BLaER1 treated with 17β-estradiol and CSF1 and Interleukin-3, amounts not matched to agents 10 nM and 100 nM (cell line): ENCODE measurements around the gene IDH2.
A peak's percentile ranks its signal among the peaks of the same experiment; 100 is the strongest.

ENCODE experiments used
- H3K27ac ChIP-seq, 11 experiments: shearing (Covaris generic); formaldehyde crosslinking; 2 replicates each; pipeline ENCODE4 v1.8.1; 2022
- H3K27me3 ChIP-seq, 11 experiments: shearing (Covaris generic); formaldehyde crosslinking; 2 replicates each; pipeline ENCODE4 v1.8.1; 2022
- H3K36me3 ChIP-seq, 11 experiments: shearing (Covaris generic); formaldehyde crosslinking; 2 replicates each; pipeline ENCODE4 v1.8.1; 2022
- H3K4me1 ChIP-seq, 10 experiments: shearing (Covaris generic); formaldehyde crosslinking; 2 replicates each; pipeline ENCODE4 v1.8.1; 2022
- H3K4me2 ChIP-seq, 11 experiments: shearing (Covaris generic); formaldehyde crosslinking; 2 replicates each; pipeline ENCODE4 v1.8.1; 2022
- H3K4me3 ChIP-seq, 10 experiments: shearing (Covaris generic); formaldehyde crosslinking; 2 replicates each; pipeline ENCODE4 v1.8.1; 2022
- H3K9ac ChIP-seq, 11 experiments: shearing (Covaris generic); formaldehyde crosslinking; 2 replicates each; pipeline ENCODE4 v1.8.1; 2022
- H3K9me3 ChIP-seq, 11 experiments: shearing (Covaris generic); formaldehyde crosslinking; replicated peaks in 1 of 11; 2 replicates each; pipeline ENCODE4 v1.8.1; 2022
- H4K20me1 ChIP-seq, 11 experiments: shearing (Covaris generic); formaldehyde crosslinking; 2 replicates each; pipeline ENCODE4 v1.8.1; 2022
- Cebpa-rat ChIP-seq, 11 experiments: shearing (Covaris generic); IDR thresholded peaks; 2 replicates each; pipeline ENCODE4 v1.8.1; 2022

The IDH2 gene

DNA sequence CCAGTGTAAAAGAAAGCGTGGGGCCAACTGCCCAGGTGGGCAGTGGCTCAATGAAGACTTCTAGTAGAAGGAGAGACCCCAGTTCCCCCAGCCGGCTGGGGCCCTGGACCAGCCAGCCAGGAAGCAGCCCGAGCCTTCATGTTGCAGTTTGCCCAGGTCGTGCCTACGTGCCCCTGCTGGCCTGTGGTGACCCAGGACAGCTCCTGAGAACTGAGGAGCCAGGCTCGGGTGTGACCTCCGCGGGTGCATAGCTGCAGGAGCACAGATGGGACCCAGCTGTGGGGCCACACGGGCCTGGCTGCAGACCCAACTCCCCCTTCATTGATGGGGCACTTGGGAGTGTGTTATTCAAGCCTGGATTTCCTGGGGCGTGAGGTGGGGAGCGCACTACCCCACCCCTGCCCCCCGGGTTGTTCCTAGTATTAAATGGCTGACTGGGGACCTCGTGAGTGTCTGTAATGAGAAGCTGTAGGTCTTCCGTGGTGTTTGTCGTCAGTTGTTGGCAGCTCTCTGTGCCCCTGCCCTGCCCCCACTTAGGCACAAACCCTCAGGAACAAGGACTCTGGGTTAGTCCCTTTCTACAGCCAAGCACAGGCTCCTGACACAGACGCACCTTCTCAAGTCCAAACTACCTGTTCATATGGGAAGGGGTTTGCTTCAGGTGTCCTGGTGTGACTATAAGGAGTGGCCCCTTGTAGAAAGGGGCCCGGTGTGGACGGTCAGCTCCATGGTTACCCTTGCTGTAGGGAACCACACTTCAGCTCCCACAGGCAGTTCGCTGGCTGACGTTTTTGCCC is 39.1 kb downstream of the IDH2 start:
- H3K9ac ChIP-seq = peak overlapping the region; percentile 74 to 88 (median 79)
- H3K4me2 ChIP-seq = peak overlapping the region; percentile 82 to 99 (median 97)
- H3K36me3 ChIP-seq = peaks cover 10 to 17% (median 15%) of the 10 kb centered on the region in 11 experiments
- no peaks in the 10 kb centered on the region for H3K27me3 ChIP-seq
- no peaks in the 10 kb centered on the region for H4K20me1 ChIP-seq
- H3K27ac ChIP-seq = peak overlapping the region; percentile 84 to 96 (median 92)
- H3K9me3 ChIP-seq = no peaks in the 10 kb centered on the region
- no peak for TF ChIP-seq Cebpa-rat (IDR thresholded peaks at IDR 0.05)
- H3K4me1 ChIP-seq = peaks cover 78 to 97% (median 86%) of the 10 kb centered on the region in 10 experiments
- peak overlapping the region in 2 of 10 experiments; percentile 9 to 17; a peak in 2 of 20 replicates for H3K4me3 ChIP-seq

DNA sequence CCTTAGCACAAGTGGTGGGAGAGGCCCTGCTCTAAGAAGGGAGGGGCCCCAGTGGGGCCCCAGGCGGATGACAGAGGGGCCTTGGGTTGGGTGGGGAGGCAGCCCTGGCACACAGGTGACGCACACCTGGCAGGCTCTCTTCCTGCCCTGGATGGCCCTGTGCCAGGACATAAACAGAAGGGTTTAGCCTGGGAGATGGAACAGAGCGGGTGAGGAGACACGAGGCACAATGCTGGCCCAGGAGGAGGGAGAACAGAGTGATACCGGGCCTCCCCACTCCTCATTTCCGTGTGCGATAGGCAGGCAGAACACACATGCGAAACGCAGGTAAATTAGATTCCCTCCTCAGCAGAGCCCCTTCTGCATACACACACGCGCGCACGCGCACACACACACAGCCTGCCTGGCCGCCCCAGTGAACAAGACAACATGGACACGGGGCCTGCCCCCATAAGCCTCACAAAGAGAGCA is 39.8 kb downstream of the IDH2 start:
- Histone ChIP-seq H3K4me3 (no peak overlapping the region; a peak in 2 of 20 replicates), H4K20me1 (no peaks in the 10 kb centered on the region), H3K9ac (peak overlapping the region; percentile 74 to 88 (median 79)), H3K9me3 (no peaks in the 10 kb centered on the region), H3K27ac (peak overlapping the region; percentile 84 to 96 (median 92)), H3K4me2 (peak overlapping the region; percentile 82 to 99 (median 97)), H3K27me3 (no peaks in the 10 kb centered on the region), H3K4me1 (peaks cover 85 to 98% (median 92%) of the 10 kb centered on the region in 10 experiments), H3K36me3 (peaks cover 3 to 10% (median 9%) of the 10 kb centered on the region in 11 experiments; a peak in 21 of 22 replicates)
- TF ChIP-seq Cebpa-rat (IDR thresholded peaks at IDR 0.05) = no peak

DNA sequence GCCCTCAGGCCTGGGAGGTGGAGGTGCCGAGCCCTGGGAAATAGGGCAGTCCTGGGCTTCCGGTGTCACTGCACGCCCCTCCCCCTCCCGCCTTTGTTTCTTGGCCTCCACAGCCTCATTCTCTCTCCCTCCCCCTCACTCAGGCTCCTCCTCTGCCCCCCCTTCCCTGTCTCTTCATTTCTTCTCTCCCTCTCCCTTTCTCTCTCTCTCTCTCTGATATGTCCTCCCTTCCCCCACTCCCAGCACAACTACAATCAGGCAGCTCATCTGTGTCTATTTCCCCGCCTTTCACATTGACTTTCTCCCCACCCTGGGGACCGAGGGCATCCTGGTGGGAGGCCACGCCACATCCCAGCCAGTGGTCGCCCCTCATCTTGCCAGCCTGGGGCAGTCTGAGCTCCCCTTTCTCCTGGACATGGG is 40.2 kb downstream of the IDH2 start:
- Histone ChIP-seq H3K36me3 (peaks cover 0 to 5% (median 4%) of the 10 kb centered on the region in 11 experiments; a peak in 13 of 22 replicates), H3K27ac (peak overlapping the region; percentile 84 to 96 (median 92)), H3K9ac (peak overlapping the region; percentile 74 to 88 (median 79)), H4K20me1 (no peaks in the 10 kb centered on the region), H3K4me3 (peak overlapping the region in 1 of 10 experiments; percentile 22; a peak in 1 of 20 replicates), H3K27me3 (no peaks in the 10 kb centered on the region), H3K4me1 (peaks cover 90 to 99% (median 95%) of the 10 kb centered on the region in 10 experiments), H3K4me2 (peak overlapping the region; percentile 82 to 99 (median 97)), H3K9me3 (no peaks in the 10 kb centered on the region)
- TF ChIP-seq Cebpa-rat (IDR thresholded peaks at IDR 0.05) = no peak

DNA sequence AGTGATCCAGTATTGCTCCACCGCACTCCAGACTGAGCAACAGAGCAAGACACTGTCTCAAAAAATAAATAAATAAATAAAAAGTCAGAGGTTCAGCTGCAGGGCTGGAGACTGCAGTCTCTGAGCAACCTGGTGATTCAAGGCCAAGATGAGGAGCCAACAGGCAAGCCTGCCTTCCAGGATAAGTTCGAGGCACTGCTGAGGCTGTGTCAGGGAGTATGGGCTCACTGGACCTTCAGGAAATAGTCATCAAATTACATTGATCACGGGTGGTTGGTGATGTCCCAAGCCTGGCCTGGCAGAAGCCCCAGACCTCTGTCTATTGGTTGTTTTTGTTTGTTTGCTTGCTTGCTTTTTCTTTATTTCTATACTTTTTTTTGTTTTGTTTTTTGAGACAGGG is 41.5 kb downstream of the IDH2 start:
- H3K4me2 ChIP-seq = peak overlapping the region; percentile 82 to 99 (median 97)
- no peak for TF ChIP-seq Cebpa-rat (IDR thresholded peaks at IDR 0.05)
- peaks cover 91 to 99% (median 97%) of the 10 kb centered on the region in 10 experiments for H3K4me1 ChIP-seq
- no peaks in the 10 kb centered on the region for H4K20me1 ChIP-seq
- H3K9ac ChIP-seq = peak overlapping the region; percentile 74 to 88 (median 79); a peak in 20 of 22 replicates
- peaks cover 0 to 7% (median 0%) of the 10 kb centered on the region in 11 experiments; a peak in 2 of 22 replicates for H3K36me3 ChIP-seq
- no peaks in the 10 kb centered on the region for H3K9me3 ChIP-seq
- H3K27ac ChIP-seq = peak overlapping the region; percentile 84 to 96 (median 92)
- H3K27me3 ChIP-seq = no peaks in the 10 kb centered on the region
- no peak overlapping the region for H3K4me3 ChIP-seq

DNA sequence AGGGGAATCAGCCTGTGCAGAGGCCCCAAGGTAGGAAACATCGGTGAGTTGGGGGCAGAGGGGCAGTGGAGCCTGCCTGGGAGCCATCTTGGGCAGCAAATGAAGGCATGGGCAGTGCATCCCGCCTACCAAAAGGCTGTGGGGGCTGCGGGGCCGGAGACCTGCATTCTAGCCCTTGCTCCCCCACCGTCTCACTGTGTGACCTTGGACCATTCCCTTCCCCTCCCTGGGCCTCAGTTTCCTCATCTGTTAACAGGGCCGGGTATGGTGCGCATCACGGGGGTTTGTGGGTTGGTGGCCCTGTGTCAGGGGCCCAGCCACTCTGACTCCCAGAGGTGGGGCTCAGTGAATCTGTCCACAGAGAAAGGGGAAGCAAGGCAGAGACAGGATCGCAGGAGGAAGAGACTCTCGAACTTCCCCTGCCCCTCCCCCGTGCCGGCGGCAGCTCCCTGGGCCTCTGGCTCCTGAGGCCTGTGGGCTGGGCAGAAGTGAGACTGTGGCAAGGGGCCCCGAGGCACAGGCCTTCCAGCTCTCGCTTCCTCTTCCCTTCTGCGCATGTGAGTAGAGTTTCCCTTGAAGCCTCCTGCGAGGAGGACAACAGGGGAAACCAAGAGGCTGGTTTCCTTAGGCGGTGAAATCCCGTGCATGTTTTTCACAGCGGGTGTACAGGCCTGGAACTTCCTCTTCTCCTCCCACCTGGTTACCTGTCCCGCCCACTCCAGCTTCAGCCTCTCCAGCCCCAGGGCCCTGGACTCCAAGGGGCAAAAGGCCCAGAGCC is 42.9 kb downstream of the IDH2 start:
- H3K27ac ChIP-seq = peak overlapping the region; percentile 84 to 96 (median 92)

DNA sequence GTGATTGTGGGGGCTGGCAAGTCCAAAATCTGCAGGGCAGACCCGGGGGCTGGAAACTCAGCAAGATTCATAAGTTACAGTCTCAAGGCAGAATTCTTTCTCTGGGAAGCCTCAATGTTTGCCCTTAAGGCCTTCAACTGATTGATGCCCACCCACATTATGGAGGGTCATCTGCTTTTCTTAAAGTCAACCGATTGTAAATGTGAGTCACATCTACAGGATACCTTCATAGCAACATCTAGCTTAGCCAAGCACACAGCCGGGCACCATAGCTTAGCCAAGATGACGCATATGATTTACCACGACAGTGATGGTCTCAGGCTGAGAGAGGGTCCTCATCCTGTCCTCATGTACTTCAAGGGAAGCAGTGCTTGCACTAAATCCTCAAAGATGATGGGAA is 43.5 kb downstream of the IDH2 start:
- H3K9ac ChIP-seq = peak overlapping the region; percentile 72 to 81 (median 76)
- H3K27me3 ChIP-seq = no peaks in the 10 kb centered on the region
- no peak for TF ChIP-seq Cebpa-rat (IDR thresholded peaks at IDR 0.05)
- H3K27ac ChIP-seq = peak overlapping the region; percentile 84 to 95 (median 90)
- H3K4me2 ChIP-seq = peak overlapping the region; percentile 86 to 99 (median 94)
- H3K9me3 ChIP-seq = no peaks in the 10 kb centered on the region
- H3K4me1 ChIP-seq = peaks cover 78 to 98% (median 93%) of the 10 kb centered on the region in 10 experiments
- H4K20me1 ChIP-seq = peaks cover 0 to 4% (median 0%) of the 10 kb centered on the region in 11 experiments; a peak in 2 of 22 replicates
- peaks cover 0 to 14% (median 0%) of the 10 kb centered on the region in 11 experiments; a peak in 5 of 22 replicates for H3K36me3 ChIP-seq
- H3K4me3 ChIP-seq = peak overlapping the region in 3 of 10 experiments; percentile 9 to 46 (median 34); a peak in 1 of 20 replicates

More for the DNA sequence above, 42.9 kb downstream of the IDH2 start:
- H3K4me2 ChIP-seq = peak overlapping the region; percentile 88 to 99 (median 97)
- no peak for TF ChIP-seq Cebpa-rat (IDR thresholded peaks at IDR 0.05)
- peaks cover 0 to under 1% (median 0%) of the 10 kb centered on the region in 11 experiments; a peak in 2 of 22 replicates for H4K20me1 ChIP-seq
- peaks cover 0 to 14% (median 0%) of the 10 kb centered on the region in 11 experiments; a peak in 4 of 22 replicates for H3K36me3 ChIP-seq
- peak overlapping the region in 3 of 10 experiments; percentile 9 to 46 (median 34); a peak in 1 of 20 replicates for H3K4me3 ChIP-seq
- H3K9me3 ChIP-seq = no peaks in the 10 kb centered on the region
- peak overlapping the region; percentile 72 to 85 (median 79) for H3K9ac ChIP-seq
- H3K27me3 ChIP-seq = no peaks in the 10 kb centered on the region
- H3K4me1 ChIP-seq = peaks cover 82 to 97% (median 93%) of the 10 kb centered on the region in 10 experiments

DNA sequence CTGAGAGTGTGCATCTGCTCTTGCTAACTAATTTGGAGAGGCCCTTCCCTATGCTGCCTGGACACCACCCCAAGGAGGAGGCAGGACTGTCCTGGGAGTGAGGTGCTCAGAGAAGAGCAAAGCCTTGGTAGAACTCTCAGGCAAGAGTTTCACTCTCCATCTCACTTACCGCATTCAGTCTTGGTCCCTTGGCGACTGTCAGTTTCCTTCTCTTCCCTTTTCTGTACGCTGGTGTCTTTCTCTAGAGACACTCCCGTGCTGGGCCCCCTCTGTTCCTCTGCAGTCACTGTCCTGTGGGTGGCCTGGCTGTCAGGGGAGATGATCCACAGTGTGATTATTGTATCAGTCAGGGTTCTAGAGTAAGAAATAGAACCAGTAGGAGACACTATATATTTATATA is 44.0 kb downstream of the IDH2 start:
- Histone ChIP-seq H3K9ac (peak overlapping the region; percentile 72 to 81 (median 76)), H3K27me3 (no peaks in the 10 kb centered on the region), H3K27ac (peak overlapping the region; percentile 84 to 95 (median 90)), H3K4me2 (peak overlapping the region; percentile 86 to 99 (median 94)), H3K4me3 (peak overlapping the region in 9 of 10 experiments; percentile 6 to 52 (median 36); a peak in 13 of 20 replicates), H3K9me3 (no peaks in the 10 kb centered on the region), H3K36me3 (peaks cover 0 to 14% (median 0%) of the 10 kb centered on the region in 11 experiments; a peak in 5 of 22 replicates), H4K20me1 (peaks cover 0 to 4% (median 0%) of the 10 kb centered on the region in 11 experiments; a peak in 2 of 22 replicates), H3K4me1 (peaks cover 74 to 98% (median 90%) of the 10 kb centered on the region in 10 experiments)
- TF ChIP-seq Cebpa-rat (IDR thresholded peaks at IDR 0.05) = no peak

DNA sequence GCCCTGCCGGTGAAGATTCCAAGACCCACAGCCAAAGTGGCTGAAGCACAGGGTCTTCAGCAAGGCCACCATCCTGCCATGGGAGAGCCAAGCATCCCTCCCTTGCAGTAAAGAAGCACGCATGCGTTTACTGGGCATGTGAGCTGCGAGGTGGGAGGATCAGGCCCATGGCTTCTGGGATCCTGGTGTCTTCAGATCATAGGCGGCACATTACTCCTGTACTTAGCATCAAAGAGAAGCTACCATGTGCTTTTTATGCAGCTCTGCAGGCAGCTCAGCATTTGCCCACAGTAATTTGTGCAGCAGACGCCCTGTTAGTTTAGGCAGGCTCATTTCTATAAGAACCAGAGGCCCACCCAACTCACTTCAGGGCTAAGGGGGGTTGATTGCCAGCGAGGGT is 45.7 kb downstream of the IDH2 start:
- Histone ChIP-seq H3K36me3 (peaks cover 0 to 14% (median 0%) of the 10 kb centered on the region in 11 experiments; a peak in 5 of 22 replicates), H3K4me1 (peaks cover 64 to 98% (median 85%) of the 10 kb centered on the region in 10 experiments), H3K27ac (peak overlapping the region in 10 of 11 experiments; percentile 85 to 95 (median 91); a peak in 14 of 22 replicates), H3K4me3 (no peak overlapping the region), H3K4me2 (peak overlapping the region; percentile 86 to 99 (median 94)), H3K9ac (peak overlapping the region in 3 of 11 experiments; percentile 72 to 78 (median 74); a peak in 3 of 22 replicates), H3K27me3 (no peaks in the 10 kb centered on the region), H3K9me3 (no peaks in the 10 kb centered on the region), H4K20me1 (peaks cover 0 to 9% (median 0%) of the 10 kb centered on the region in 11 experiments; a peak in 2 of 22 replicates)
- no peak for TF ChIP-seq Cebpa-rat (IDR thresholded peaks at IDR 0.05)
